ENCODE results near the gene PALM. TPM values are rescaled to one million over a fixed set of nuclear protein-coding genes. Genes with fewer than 3 reads are reported as not detected.
A peak's percentile ranks its signal among the peaks of the same experiment; 100 is the strongest.

The PALM gene
- total RNA-seq, 4 donors from 2014 or later, result 7.5 to 33.8 (median 21.6) TPM

GRCh38 chr19:763869-764268, 55.1 kb downstream of the PALM start:
- H3K27me3 ChIP-seq, result no peaks in the 10 kb centered on the region
- H3K9me3 ChIP-seq, result peaks cover 0 to 2% (median 0%) of the 10 kb centered on the region in 4 donors
- H3K4me3 ChIP-seq, result no peak overlapping the region
- no peak for TF ChIP-seq POLR2A (IDR thresholded peaks at IDR 0.05)
- TF ChIP-seq, protein P1, sequence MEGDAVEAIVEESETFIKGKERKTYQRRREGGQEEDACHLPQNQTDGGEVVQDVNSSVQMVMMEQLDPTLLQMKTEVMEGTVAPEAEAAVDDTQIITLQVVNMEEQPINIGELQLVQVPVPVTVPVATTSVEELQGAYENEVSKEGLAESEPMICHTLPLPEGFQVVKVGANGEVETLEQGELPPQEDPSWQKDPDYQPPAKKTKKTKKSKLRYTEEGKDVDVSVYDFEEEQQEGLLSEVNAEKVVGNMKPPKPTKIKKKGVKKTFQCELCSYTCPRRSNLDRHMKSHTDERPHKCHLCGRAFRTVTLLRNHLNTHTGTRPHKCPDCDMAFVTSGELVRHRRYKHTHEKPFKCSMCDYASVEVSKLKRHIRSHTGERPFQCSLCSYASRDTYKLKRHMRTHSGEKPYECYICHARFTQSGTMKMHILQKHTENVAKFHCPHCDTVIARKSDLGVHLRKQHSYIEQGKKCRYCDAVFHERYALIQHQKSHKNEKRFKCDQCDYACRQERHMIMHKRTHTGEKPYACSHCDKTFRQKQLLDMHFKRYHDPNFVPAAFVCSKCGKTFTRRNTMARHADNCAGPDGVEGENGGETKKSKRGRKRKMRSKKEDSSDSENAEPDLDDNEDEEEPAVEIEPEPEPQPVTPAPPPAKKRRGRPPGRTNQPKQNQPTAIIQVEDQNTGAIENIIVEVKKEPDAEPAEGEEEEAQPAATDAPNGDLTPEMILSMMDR (IDR thresholded peaks at IDR 0.05), result no peak
- peaks cover 0 to 46% (median 0%) of the 10 kb centered on the region in 3 donors for H3K36me3 ChIP-seq
- no peak overlapping the region for H3K27ac ChIP-seq
- no peak for DNase-seq
- no peaks in the 10 kb centered on the region for H3K4me1 ChIP-seq

- Histone ChIP-seq H3K27me3 (no peaks in the 10 kb centered on the region), H3K9me3 (no peaks in the 10 kb centered on the region), H3K36me3 (peaks cover 0 to 46% (median 0%) of the 10 kb centered on the region in 3 donors), H3K4me3 (no peak overlapping the region), H3K4me1 (no peaks in the 10 kb centered on the region), H3K27ac (no peak overlapping the region)
- no peak for TF ChIP-seq POLR2A (IDR thresholded peaks at IDR 0.05)
- TF ChIP-seq, protein P1 (IDR thresholded peaks at IDR 0.05), result no peak
- no peak for DNase-seq
These were observed 55.6 kb downstream of the PALM start for GRCh38 chr19:764301-764700.

DNA sequence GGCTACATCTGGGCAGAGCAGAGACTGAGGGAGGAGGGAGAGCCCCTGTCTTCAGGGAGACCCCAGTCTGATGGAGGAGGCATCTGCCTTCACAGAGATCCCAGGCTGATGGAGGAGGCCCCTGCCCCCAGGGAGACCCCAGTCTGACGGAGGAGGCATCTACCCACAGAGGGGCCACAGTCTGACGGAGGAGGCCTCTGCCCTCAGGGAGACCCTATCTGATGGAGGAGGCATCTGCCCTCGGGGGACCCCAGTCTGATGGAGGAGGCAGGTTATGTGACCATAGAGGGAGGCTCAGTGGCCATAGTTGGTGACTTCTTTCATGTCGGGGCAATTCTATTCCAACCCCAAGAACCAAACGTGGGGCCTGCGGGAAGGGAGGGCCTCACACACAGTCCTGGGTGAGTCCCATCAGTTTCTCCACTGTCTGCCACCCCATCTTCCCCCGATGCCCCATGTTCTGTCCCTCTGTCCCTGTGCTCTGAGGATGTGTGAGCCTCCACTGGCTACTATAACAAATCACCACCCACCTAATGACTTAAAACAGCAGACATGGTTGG, 56.5 kb downstream of the PALM start:
- peak in 1 of 2 donors; percentile 11 for TF ChIP-seq POLR2A (IDR thresholded peaks at IDR 0.05)
- TF ChIP-seq, protein P1 (IDR thresholded peaks at IDR 0.05), result no peak
- Histone ChIP-seq H3K36me3 (peaks cover 0 to 40% (median 0%) of the 10 kb centered on the region in 3 donors), H3K27ac (no peak overlapping the region), H3K27me3 (no peaks in the 10 kb centered on the region), H3K9me3 (no peaks in the 10 kb centered on the region), H3K4me1 (no peaks in the 10 kb centered on the region), H3K4me3 (no peak overlapping the region)
- DNase-seq, result no peak

GRCh38 chr19:768424-768823, 59.7 kb downstream of the PALM start:
- no peak for DNase-seq
- H3K36me3 ChIP-seq, result peaks cover 0 to 8% (median 0%) of the 10 kb centered on the region in 3 donors
- no peaks in the 10 kb centered on the region for H3K4me1 ChIP-seq
- no peaks in the 10 kb centered on the region for H3K9me3 ChIP-seq
- no peak for TF ChIP-seq POLR2A (IDR thresholded peaks at IDR 0.05)
- TF ChIP-seq, protein P1 (IDR thresholded peaks at IDR 0.05), result no peak
- H3K4me3 ChIP-seq, result no peak overlapping the region
- H3K27me3 ChIP-seq, result no peaks in the 10 kb centered on the region
- H3K27ac ChIP-seq, result no peak overlapping the region

GRCh38 chr19:769616-770015, 60.9 kb downstream of the PALM start:
- Histone ChIP-seq H3K4me1 (no peaks in the 10 kb centered on the region), H3K36me3 (no peaks in the 10 kb centered on the region), H3K4me3 (no peak overlapping the region), H3K27me3 (no peaks in the 10 kb centered on the region), H3K27ac (no peak overlapping the region), H3K9me3 (no peaks in the 10 kb centered on the region)
- TF ChIP-seq, protein P1 (IDR thresholded peaks at IDR 0.05), result no peak
- TF ChIP-seq POLR2A (IDR thresholded peaks at IDR 0.05), result no peak
- no peak for DNase-seq
